T-helper 2 cell treated with Interferon-gamma antibody and Interleukin-4, amounts not matched to agents 5 μg/mL and 100 μg/mL, for 36 hours (primary cell): ENCODE measurements around the gene CPEB4.

Experiments
- DNase-seq: peaks from one replicate; pipeline ENCODE4 v3.0.0; 2021; ENCODE audit warnings: low spot score
- H3K27ac Mint-ChIP-seq: one replicate; pipeline ENCODE4 v1.8.0; 2021; ENCODE audit warnings: mild to moderate bottlenecking, mixed read lengths
- H3K27me3 Mint-ChIP-seq: one replicate; pipeline ENCODE4 v1.8.0; 2021; ENCODE audit warnings: low read depth, mixed read lengths
- H3K36me3 Mint-ChIP-seq: one replicate; pipeline ENCODE4 v1.8.0; 2021; ENCODE audit warnings: low read depth, mixed read lengths
- H3K4me1 Mint-ChIP-seq: one replicate; pipeline ENCODE4 v1.8.0; 2021; ENCODE audit warnings: low read depth, mixed read lengths
- H3K4me3 Mint-ChIP-seq: one replicate; pipeline ENCODE4 v1.8.0; 2022; ENCODE audit warnings: mild to moderate bottlenecking, moderate library complexity, mixed read lengths
- H3K9me3 Mint-ChIP-seq: one replicate; pipeline ENCODE4 v1.8.0; 2021; ENCODE audit warnings: mixed read lengths

Gene CPEB4

GRCh38 chr5:173904151-173904550 is 16.0 kb downstream of the CPEB4 start:
- H3K4me1 Mint-ChIP-seq, result no peaks in the 10 kb centered on the region
- DNase-seq, result no peak
- H3K27ac Mint-ChIP-seq, result no peak overlapping the region
- no peaks in the 10 kb centered on the region for H3K36me3 Mint-ChIP-seq
- no peak overlapping the region for H3K4me3 Mint-ChIP-seq
- no peaks in the 10 kb centered on the region for H3K9me3 Mint-ChIP-seq
- peaks cover 6% of the 10 kb centered on the region for H3K27me3 Mint-ChIP-seq

- no peak overlapping the region for H3K4me3 Mint-ChIP-seq
- peaks cover 6% of the 10 kb centered on the region for H3K27me3 Mint-ChIP-seq
- no peaks in the 10 kb centered on the region for H3K36me3 Mint-ChIP-seq
- H3K4me1 Mint-ChIP-seq, result no peaks in the 10 kb centered on the region
- H3K27ac Mint-ChIP-seq, result no peak overlapping the region
- H3K9me3 Mint-ChIP-seq, result no peaks in the 10 kb centered on the region
- DNase-seq, result no peak
These were observed 19.1 kb downstream of the CPEB4 start for GRCh38 chr5:173907284-173907683.

- Mint-ChIP-seq H3K4me1 (no peaks in the 10 kb centered on the region), H3K36me3 (no peaks in the 10 kb centered on the region), H3K9me3 (no peaks in the 10 kb centered on the region), H3K4me3 (no peak overlapping the region), H3K27me3 (peaks cover 4% of the 10 kb centered on the region), H3K27ac (no peak overlapping the region)
- DNase-seq, result no peak
These were observed 19.7 kb downstream of the CPEB4 start for GRCh38 chr5:173907686-173908371.

GRCh38 chr5:173909199-173909598 is 21.1 kb downstream of the CPEB4 start:
- Mint-ChIP-seq H3K27ac (no peak overlapping the region), H3K36me3 (no peaks in the 10 kb centered on the region), H3K4me1 (no peaks in the 10 kb centered on the region), H3K9me3 (no peaks in the 10 kb centered on the region), H3K27me3 (peaks cover 3% of the 10 kb centered on the region), H3K4me3 (no peak overlapping the region)
- no peak for DNase-seq

- no peak for DNase-seq
- Mint-ChIP-seq H3K4me3 (no peak overlapping the region), H3K9me3 (no peaks in the 10 kb centered on the region), H3K36me3 (no peaks in the 10 kb centered on the region), H3K4me1 (no peaks in the 10 kb centered on the region), H3K27ac (no peak overlapping the region), H3K27me3 (peaks cover 3% of the 10 kb centered on the region)
These were observed 22.1 kb downstream of the CPEB4 start for GRCh38 chr5:173910215-173910614.

- Mint-ChIP-seq H3K9me3 (no peaks in the 10 kb centered on the region), H3K4me3 (no peak overlapping the region), H3K4me1 (peaks cover 3% of the 10 kb centered on the region), H3K27ac (no peak overlapping the region), H3K27me3 (peaks cover 3% of the 10 kb centered on the region), H3K36me3 (no peaks in the 10 kb centered on the region)
- DNase-seq, result no peak
These were observed 23.5 kb downstream of the CPEB4 start for GRCh38 chr5:173911623-173912022.

- peaks cover 3% of the 10 kb centered on the region for H3K4me1 Mint-ChIP-seq
- no peak overlapping the region for H3K27ac Mint-ChIP-seq
- DNase-seq, result no peak
- H3K4me3 Mint-ChIP-seq, result no peak overlapping the region
- no peaks in the 10 kb centered on the region for H3K27me3 Mint-ChIP-seq
- no peaks in the 10 kb centered on the region for H3K9me3 Mint-ChIP-seq
- no peaks in the 10 kb centered on the region for H3K36me3 Mint-ChIP-seq
These were observed 25.7 kb downstream of the CPEB4 start for GRCh38 chr5:173913686-173914321.

- Mint-ChIP-seq H3K4me3 (no peak overlapping the region), H3K27ac (no peak overlapping the region), H3K36me3 (no peaks in the 10 kb centered on the region), H3K9me3 (no peaks in the 10 kb centered on the region), H3K4me1 (peaks cover 3% of the 10 kb centered on the region), H3K27me3 (no peaks in the 10 kb centered on the region)
- DNase-seq, result no peak
These were observed 27.3 kb downstream of the CPEB4 start for GRCh38 chr5:173915310-173916014.

- Mint-ChIP-seq H3K9me3 (no peaks in the 10 kb centered on the region), H3K36me3 (no peaks in the 10 kb centered on the region), H3K4me1 (peaks cover 3% of the 10 kb centered on the region), H3K4me3 (no peak overlapping the region), H3K27me3 (no peaks in the 10 kb centered on the region), H3K27ac (no peak overlapping the region)
- DNase-seq, result no peak
These were observed 28.1 kb downstream of the CPEB4 start for GRCh38 chr5:173916233-173916632.

GRCh38 chr5:173917788-173918786 is 29.9 kb downstream of the CPEB4 start:
- Mint-ChIP-seq H3K4me1 (peaks cover 3% of the 10 kb centered on the region), H3K27ac (no peak overlapping the region), H3K27me3 (no peaks in the 10 kb centered on the region), H3K4me3 (no peak overlapping the region), H3K9me3 (no peaks in the 10 kb centered on the region), H3K36me3 (peaks cover 2% of the 10 kb centered on the region)
- DNase-seq, result peak; percentile 39

- Mint-ChIP-seq H3K4me1 (peaks cover 6% of the 10 kb centered on the region), H3K4me3 (no peak overlapping the region), H3K27ac (no peak overlapping the region), H3K9me3 (no peaks in the 10 kb centered on the region), H3K36me3 (peaks cover 2% of the 10 kb centered on the region), H3K27me3 (no peaks in the 10 kb centered on the region)
- DNase-seq, result no peak
These were observed 31.3 kb downstream of the CPEB4 start for GRCh38 chr5:173919443-173919842.

GRCh38 chr5:173920024-173920753 is 32.0 kb downstream of the CPEB4 start:
- H3K27me3 Mint-ChIP-seq, result no peaks in the 10 kb centered on the region
- no peak overlapping the region for H3K4me3 Mint-ChIP-seq
- peaks cover 2% of the 10 kb centered on the region for H3K36me3 Mint-ChIP-seq
- H3K27ac Mint-ChIP-seq, result no peak overlapping the region
- DNase-seq, result no peak
- peaks cover 6% of the 10 kb centered on the region for H3K4me1 Mint-ChIP-seq
- no peaks in the 10 kb centered on the region for H3K9me3 Mint-ChIP-seq
